ENCODE data around the gene RPL35.

DNA sequence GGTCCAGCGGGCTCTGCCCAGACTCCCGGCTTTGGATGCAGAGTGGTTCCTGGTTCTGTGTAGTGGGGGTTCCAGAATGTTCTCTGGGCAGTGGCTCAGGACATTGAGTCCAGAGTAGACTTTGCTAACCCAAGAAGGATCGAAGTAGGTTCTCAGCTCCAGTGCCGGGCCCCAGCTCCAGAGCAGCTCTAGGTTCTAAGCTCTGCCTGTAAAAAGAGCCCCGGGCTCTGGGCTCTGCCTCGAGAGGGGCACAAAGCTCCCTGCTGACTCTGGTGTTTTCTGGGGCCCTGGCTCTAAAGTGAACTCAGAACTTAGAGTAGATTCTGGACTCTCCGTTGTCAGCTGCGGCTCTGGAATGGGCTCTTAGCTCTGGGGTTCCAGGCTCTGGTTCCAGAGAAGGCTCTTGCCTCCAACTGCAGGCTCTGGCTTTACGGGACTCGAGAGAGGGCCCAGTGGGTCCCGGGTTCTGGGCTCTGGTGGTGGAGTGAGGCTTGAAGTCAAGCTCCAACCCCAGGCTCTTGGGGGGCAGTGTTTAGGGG, 8.1 kb downstream of the RPL35 start:
- TF ChIP-seq POLR2A (IDR thresholded peaks at IDR 0.05): no peak
- TF ChIP-seq, protein P1, sequence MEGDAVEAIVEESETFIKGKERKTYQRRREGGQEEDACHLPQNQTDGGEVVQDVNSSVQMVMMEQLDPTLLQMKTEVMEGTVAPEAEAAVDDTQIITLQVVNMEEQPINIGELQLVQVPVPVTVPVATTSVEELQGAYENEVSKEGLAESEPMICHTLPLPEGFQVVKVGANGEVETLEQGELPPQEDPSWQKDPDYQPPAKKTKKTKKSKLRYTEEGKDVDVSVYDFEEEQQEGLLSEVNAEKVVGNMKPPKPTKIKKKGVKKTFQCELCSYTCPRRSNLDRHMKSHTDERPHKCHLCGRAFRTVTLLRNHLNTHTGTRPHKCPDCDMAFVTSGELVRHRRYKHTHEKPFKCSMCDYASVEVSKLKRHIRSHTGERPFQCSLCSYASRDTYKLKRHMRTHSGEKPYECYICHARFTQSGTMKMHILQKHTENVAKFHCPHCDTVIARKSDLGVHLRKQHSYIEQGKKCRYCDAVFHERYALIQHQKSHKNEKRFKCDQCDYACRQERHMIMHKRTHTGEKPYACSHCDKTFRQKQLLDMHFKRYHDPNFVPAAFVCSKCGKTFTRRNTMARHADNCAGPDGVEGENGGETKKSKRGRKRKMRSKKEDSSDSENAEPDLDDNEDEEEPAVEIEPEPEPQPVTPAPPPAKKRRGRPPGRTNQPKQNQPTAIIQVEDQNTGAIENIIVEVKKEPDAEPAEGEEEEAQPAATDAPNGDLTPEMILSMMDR (IDR thresholded peaks at IDR 0.05): no peak
- TF ChIP-seq POLR2AphosphoS5 (IDR thresholded peaks at IDR 0.05): no peak
